ENCODE results near the gene ASPSCR1. TPM values are rescaled to one million over a fixed set of nuclear protein-coding genes. Genes with fewer than 3 reads are reported as not detected.

Gene ASPSCR1
- total and polyA plus RNA-seq, 2 of the 8 experiments (the other 6 are each of a cell fraction or from before 2014, with no cell fraction given): 33.3 to 43.7 TPM

DNA sequence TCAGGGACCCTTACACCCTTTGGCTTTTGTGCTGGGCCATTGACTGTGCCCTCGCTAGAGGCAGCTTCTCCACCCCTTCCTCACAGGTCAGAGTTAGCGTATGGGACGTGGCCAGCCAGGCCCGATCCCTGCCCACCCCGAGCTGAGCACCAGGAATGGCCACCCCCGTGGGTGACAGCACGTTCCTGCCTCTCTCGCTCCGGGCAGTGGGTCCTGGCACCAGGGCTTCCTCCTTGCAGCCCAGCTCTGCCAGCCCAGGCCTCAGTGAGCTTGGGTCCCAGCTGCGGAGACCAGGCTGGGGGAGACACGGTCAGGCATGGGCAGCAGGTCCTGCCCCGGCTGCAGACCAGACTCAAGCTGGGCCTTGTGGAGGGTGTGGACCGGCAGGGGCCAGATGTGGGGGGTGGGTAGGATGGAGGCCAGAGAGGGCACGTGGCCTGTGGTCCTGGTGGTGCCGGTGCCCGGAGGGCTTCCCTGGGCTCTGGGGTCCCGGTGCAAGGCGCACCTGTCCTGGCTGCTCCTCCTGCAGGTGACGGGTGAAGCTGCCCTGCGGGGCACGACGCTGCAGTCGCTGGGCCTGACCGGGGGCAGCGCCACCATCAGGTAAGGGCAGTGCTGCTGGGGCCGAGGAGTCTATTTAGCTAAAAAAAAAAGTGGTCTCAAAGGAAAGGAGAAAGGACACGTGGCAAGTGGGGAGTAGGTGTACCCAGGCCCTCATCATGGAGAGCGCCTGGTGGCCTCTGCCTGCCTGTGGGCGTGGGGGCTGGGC lies 18.2 kb downstream of the ASPSCR1 start (continued):
- TF ChIP-seq CTBP2 (IDR thresholded peaks at IDR 0.05; ENCODE audit: borderline replicate concordance, insufficient read depth, insufficient read length, low read length) (no peak), SP2 (IDR thresholded peaks at IDR 0.05; ENCODE audit: low read length) (no peak), EGR1 (IDR thresholded peaks at IDR 0.05; ENCODE audit: borderline replicate concordance, low read depth, low read length) (0 out of 2 replicates have a peak, but pooled peaks have one; percentile 36), RAD21 (IDR thresholded peaks at IDR 0.05 in 1 of 2, conservative IDR thresholded peaks at IDR 0.05 in 1 of 2; ENCODE audit: low read depth in 2 of 2, low read length in 2 of 2) (peak; percentile 30 to 52; a peak in 3 of 4 replicates)
- TF ChIP-seq, protein P1, sequence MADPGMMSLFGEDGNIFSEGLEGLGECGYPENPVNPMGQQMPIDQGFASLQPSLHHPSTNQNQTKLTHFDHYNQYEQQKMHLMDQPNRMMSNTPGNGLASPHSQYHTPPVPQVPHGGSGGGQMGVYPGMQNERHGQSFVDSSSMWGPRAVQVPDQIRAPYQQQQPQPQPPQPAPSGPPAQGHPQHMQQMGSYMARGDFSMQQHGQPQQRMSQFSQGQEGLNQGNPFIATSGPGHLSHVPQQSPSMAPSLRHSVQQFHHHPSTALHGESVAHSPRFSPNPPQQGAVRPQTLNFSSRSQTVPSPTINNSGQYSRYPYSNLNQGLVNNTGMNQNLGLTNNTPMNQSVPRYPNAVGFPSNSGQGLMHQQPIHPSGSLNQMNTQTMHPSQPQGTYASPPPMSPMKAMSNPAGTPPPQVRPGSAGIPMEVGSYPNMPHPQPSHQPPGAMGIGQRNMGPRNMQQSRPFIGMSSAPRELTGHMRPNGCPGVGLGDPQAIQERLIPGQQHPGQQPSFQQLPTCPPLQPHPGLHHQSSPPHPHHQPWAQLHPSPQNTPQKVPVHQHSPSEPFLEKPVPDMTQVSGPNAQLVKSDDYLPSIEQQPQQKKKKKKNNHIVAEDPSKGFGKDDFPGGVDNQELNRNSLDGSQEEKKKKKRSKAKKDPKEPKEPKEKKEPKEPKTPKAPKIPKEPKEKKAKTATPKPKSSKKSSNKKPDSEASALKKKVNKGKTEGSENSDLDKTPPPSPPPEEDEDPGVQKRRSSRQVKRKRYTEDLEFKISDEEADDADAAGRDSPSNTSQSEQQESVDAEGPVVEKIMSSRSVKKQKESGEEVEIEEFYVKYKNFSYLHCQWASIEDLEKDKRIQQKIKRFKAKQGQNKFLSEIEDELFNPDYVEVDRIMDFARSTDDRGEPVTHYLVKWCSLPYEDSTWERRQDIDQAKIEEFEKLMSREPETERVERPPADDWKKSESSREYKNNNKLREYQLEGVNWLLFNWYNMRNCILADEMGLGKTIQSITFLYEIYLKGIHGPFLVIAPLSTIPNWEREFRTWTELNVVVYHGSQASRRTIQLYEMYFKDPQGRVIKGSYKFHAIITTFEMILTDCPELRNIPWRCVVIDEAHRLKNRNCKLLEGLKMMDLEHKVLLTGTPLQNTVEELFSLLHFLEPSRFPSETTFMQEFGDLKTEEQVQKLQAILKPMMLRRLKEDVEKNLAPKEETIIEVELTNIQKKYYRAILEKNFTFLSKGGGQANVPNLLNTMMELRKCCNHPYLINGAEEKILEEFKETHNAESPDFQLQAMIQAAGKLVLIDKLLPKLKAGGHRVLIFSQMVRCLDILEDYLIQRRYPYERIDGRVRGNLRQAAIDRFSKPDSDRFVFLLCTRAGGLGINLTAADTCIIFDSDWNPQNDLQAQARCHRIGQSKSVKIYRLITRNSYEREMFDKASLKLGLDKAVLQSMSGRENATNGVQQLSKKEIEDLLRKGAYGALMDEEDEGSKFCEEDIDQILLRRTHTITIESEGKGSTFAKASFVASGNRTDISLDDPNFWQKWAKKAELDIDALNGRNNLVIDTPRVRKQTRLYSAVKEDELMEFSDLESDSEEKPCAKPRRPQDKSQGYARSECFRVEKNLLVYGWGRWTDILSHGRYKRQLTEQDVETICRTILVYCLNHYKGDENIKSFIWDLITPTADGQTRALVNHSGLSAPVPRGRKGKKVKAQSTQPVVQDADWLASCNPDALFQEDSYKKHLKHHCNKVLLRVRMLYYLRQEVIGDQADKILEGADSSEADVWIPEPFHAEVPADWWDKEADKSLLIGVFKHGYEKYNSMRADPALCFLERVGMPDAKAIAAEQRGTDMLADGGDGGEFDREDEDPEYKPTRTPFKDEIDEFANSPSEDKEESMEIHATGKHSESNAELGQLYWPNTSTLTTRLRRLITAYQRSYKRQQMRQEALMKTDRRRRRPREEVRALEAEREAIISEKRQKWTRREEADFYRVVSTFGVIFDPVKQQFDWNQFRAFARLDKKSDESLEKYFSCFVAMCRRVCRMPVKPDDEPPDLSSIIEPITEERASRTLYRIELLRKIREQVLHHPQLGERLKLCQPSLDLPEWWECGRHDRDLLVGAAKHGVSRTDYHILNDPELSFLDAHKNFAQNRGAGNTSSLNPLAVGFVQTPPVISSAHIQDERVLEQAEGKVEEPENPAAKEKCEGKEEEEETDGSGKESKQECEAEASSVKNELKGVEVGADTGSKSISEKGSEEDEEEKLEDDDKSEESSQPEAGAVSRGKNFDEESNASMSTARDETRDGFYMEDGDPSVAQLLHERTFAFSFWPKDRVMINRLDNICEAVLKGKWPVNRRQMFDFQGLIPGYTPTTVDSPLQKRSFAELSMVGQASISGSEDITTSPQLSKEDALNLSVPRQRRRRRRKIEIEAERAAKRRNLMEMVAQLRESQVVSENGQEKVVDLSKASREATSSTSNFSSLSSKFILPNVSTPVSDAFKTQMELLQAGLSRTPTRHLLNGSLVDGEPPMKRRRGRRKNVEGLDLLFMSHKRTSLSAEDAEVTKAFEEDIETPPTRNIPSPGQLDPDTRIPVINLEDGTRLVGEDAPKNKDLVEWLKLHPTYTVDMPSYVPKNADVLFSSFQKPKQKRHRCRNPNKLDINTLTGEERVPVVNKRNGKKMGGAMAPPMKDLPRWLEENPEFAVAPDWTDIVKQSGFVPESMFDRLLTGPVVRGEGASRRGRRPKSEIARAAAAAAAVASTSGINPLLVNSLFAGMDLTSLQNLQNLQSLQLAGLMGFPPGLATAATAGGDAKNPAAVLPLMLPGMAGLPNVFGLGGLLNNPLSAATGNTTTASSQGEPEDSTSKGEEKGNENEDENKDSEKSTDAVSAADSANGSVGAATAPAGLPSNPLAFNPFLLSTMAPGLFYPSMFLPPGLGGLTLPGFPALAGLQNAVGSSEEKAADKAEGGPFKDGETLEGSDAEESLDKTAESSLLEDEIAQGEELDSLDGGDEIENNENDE (IDR thresholded peaks at IDR 0.05; ENCODE audit: insufficient replicate concordance, low read length): no peak
